GM19043 (cell line): ENCODE results near the gene ST3GAL3.
A peak's percentile ranks its signal among the peaks of the same experiment; 100 is the strongest.

ENCODE experiments used
- ATAC-seq: cut with Tn5 transposase; IDR thresholded peaks from one replicate; pipeline ENCODE4 v1.9.1; 2021; ENCODE audit warnings: low read depth; ENCODE audit not compliant: unreplicated experiment

ST3GAL3 gene

GRCh38 chr1:43974443-43975248 is 267.3 kb downstream of the ST3GAL3 start, which contains the start of gene ATP6V0B:
Gene ATP6V0B, plus strand, starts transcription at chr1:43974960. Its CDS starts 81 bp downstream, at chr1:43975041.
- ATAC-seq = peak; percentile 63

GRCh38 chr1:43975249-43975961 is 268.1 kb downstream of the ST3GAL3 start:
- ATAC-seq = no peak

- ATAC-seq = no peak
Observed at GRCh38 chr1:43976045-43976444, 268.7 kb downstream of the ST3GAL3 start.

GRCh38 chr1:43976890-43977289 is 269.6 kb downstream of the ST3GAL3 start:
- ATAC-seq = no peak

GRCh38 chr1:43977376-43978263 is 270.3 kb downstream of the ST3GAL3 start:
- ATAC-seq = no peak

GRCh38 chr1:43978264-43978550 is 270.9 kb downstream of the ST3GAL3 start:
- no peak for ATAC-seq

- ATAC-seq = no peak
Observed at GRCh38 chr1:43978551-43979260, 271.4 kb downstream of the ST3GAL3 start, which contains the start of gene B4GALT2. Gene B4GALT2, plus strand, starts transcription at chr1:43979210. Its CDS starts 1,951 bp downstream, at chr1:43981161.

GRCh38 chr1:43979261-43979527 is 271.9 kb downstream of the ST3GAL3 start:
- ATAC-seq = no peak

GRCh38 chr1:43979528-43980254 is 272.4 kb downstream of the ST3GAL3 start:
- ATAC-seq = no peak

GRCh38 chr1:43980255-43981134 is 273.2 kb downstream of the ST3GAL3 start:
- no peak for ATAC-seq
